Adipocyte (in vitro differentiated cells): ENCODE measurements around the gene GJA9.

Experiments used
- DNase-seq: peaks from one replicate; pipeline ENCODE4 v3.0.0-alpha.2; 2015; ENCODE audit warnings: low read depth
- H3K27me3 ChIP-seq: replicated peaks from 2 replicates; pipeline ENCODE4 v1.7.0; 2013; ENCODE audit warnings: mild to moderate bottlenecking, low read length, moderate library complexity; ENCODE audit not compliant: control insufficient read depth, insufficient read depth
- H3K36me3 ChIP-seq: 2 replicates; pipeline ENCODE4 v1.7.0; 2013; ENCODE audit warnings: low read length, mild to moderate bottlenecking, moderate library complexity; ENCODE audit not compliant: control insufficient read depth, insufficient read depth, severe bottlenecking
- H3K4me1 ChIP-seq: 2 replicates; pipeline ENCODE4 v1.7.0; 2013; ENCODE audit warnings: mild to moderate bottlenecking, low read length, moderate library complexity; ENCODE audit not compliant: control insufficient read depth, insufficient read depth
- H3K4me3 ChIP-seq: 2 replicates; pipeline ENCODE4 v1.7.0; 2013; ENCODE audit warnings: mild to moderate bottlenecking, low read length, moderate library complexity
- H3K9ac ChIP-seq: 2 replicates; pipeline ENCODE4 v1.7.0; 2013; ENCODE audit warnings: mild to moderate bottlenecking, low read length, moderate library complexity
- H3K9me3 ChIP-seq: 2 replicates; pipeline ENCODE4 v1.7.0; 2013; ENCODE audit warnings: mild to moderate bottlenecking, low read length, moderate library complexity; ENCODE audit not compliant: control insufficient read depth

GJA9 gene

GRCh38 chr1:38827318-38827717 is 54.1 kb downstream of the GJA9 start:
- Histone ChIP-seq H3K4me1 (no peaks in the 10 kb centered on the region), H3K4me3 (no peak overlapping the region), H3K27me3 (peaks cover 38% of the 10 kb centered on the region), H3K36me3 (no peaks in the 10 kb centered on the region), H3K9me3 (no peaks in the 10 kb centered on the region), H3K9ac (no peak overlapping the region)
- no peak for DNase-seq

GRCh38 chr1:38826886-38827285 is 54.5 kb downstream of the GJA9 start:
- no peak overlapping the region for H3K9ac ChIP-seq
- H3K9me3 ChIP-seq = no peaks in the 10 kb centered on the region
- no peaks in the 10 kb centered on the region for H3K36me3 ChIP-seq
- H3K27me3 ChIP-seq = peaks cover 42% of the 10 kb centered on the region
- no peak overlapping the region for H3K4me3 ChIP-seq
- no peaks in the 10 kb centered on the region for H3K4me1 ChIP-seq
- no peak for DNase-seq

DNA sequence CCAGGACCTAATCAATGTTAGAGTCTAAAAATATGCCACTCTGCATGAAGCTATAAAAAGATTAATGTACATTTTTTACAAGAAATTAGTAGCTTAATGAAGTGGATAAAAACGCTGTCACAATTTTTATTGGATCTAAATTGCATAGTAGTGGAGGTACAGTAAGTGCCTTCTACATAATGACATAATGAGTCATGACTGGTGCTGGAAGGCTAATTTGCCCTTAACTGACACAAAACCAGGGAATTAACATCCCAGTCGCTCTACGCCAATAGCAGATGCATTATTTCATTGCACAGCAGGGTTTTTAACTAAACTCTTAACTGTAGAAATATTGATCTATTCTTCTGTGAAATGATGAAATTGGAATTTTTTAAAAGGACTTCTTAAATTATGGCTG is 55.1 kb downstream of the GJA9 start:
- Histone ChIP-seq H3K27me3 (peaks cover 48% of the 10 kb centered on the region), H3K9ac (no peak overlapping the region), H3K4me3 (no peak overlapping the region), H3K9me3 (no peaks in the 10 kb centered on the region), H3K36me3 (no peaks in the 10 kb centered on the region), H3K4me1 (no peaks in the 10 kb centered on the region)
- no peak for DNase-seq
